MM.1S (cell line): ENCODE measurements around the gene NRG3.

Experiments
- DNase-seq: peaks from one replicate; pipeline ENCODE4 v3.0.0-alpha.2; 2015
- H2AFZ ChIP-seq: fragments of 300-600 bp; sonication (generic); 2 replicates; pipeline ENCODE4 v1.6.0; 2016; ENCODE audit warnings: antibody characterized with exemption, low read length
- H3F3A ChIP-seq: fragments of 300-600 bp; sonication (generic); 2 replicates; pipeline ENCODE4 v1.6.1; 2016; ENCODE audit warnings: mild to moderate bottlenecking, antibody characterized with exemption, low read length, moderate library complexity, mixed read lengths; ENCODE audit not compliant: insufficient read depth
- H3K27ac ChIP-seq: fragments of 300-600 bp; sonication (generic); 2 replicates; pipeline ENCODE4 v1.5.1; 2016; ENCODE audit warnings: mild to moderate bottlenecking, low read length
- H3K27me3 ChIP-seq: fragments of 300-600 bp; sonication (generic); replicated peaks from 2 replicates; pipeline ENCODE4 v1.6.0; 2016; ENCODE audit warnings: low read length; ENCODE audit not compliant: insufficient read depth
- H3K36me3 ChIP-seq: fragments of 300-600 bp; sonication (generic); replicated peaks from 2 replicates; pipeline ENCODE4 v1.6.1; 2016; ENCODE audit warnings: mild to moderate bottlenecking, low read length, mixed read lengths; ENCODE audit not compliant: insufficient read depth
- H3K4me1 ChIP-seq: fragments of 300-600 bp; sonication (generic); 2 replicates; pipeline ENCODE4 v1.6.1; 2016; ENCODE audit warnings: low read length, mixed read lengths
- H3K4me2 ChIP-seq: fragments of 300-600 bp; sonication (generic); 2 replicates; pipeline ENCODE4 v1.6.0; 2016; ENCODE audit warnings: low read depth, low read length
- H3K4me3 ChIP-seq: fragments of 300-600 bp; sonication (generic); 2 replicates; pipeline ENCODE4 v1.5.1; 2016; ENCODE audit warnings: low read length, mixed read lengths
- H3K79me2 ChIP-seq: fragments of 300-600 bp; sonication (generic); 2 replicates; pipeline ENCODE4 v1.6.1; 2016; ENCODE audit warnings: mixed run types, low read length, mixed read lengths
- H3K9ac ChIP-seq: fragments of 300-600 bp; sonication (generic); 2 replicates; pipeline ENCODE4 v1.6.1; 2016; ENCODE audit warnings: low read length, mixed read lengths
- H3K9me2 ChIP-seq: fragments of 300-600 bp; sonication (generic); replicated peaks from 2 replicates; pipeline ENCODE4 v1.6.1; 2016; ENCODE audit warnings: mild to moderate bottlenecking, low read length, mixed read lengths; ENCODE audit not compliant: insufficient read depth
- H3K9me3 ChIP-seq: fragments of 300-600 bp; sonication (generic); replicated peaks from 2 replicates; pipeline ENCODE4 v1.6.1; 2016; ENCODE audit warnings: mild to moderate bottlenecking, low read length, mixed read lengths; ENCODE audit not compliant: insufficient read depth
- H4K20me1 ChIP-seq: fragments of 300-600 bp; sonication (generic); 2 replicates; pipeline ENCODE4 v1.6.1; 2016; ENCODE audit warnings: mild to moderate bottlenecking, low read length, moderate library complexity, mixed read lengths; ENCODE audit not compliant: insufficient read depth
- CTCF ChIP-seq: fragments of 300-600 bp; sonication (generic); IDR thresholded peaks from 2 replicates; pipeline ENCODE4 v1.5.1; 2016; ENCODE audit warnings: antibody characterized with exemption, low read length, mixed read lengths
- EZH2 ChIP-seq: fragments of 300-600 bp; sonication (generic); optimal IDR thresholded peaks from 2 replicates; pipeline ENCODE3; 2017; ENCODE audit warnings: low read depth, mild to moderate bottlenecking, antibody characterized with exemption, low read length, mixed read lengths
- EZH2phosphoT487 ChIP-seq: fragments of 300-600 bp; sonication (generic); IDR thresholded peaks from 2 replicates; pipeline ENCODE4 v1.6.1; 2018; ENCODE audit warnings: antibody characterized with exemption, low read length

The NRG3 gene

GRCh38 chr10:82643601-82644000 is 768.6 kb downstream of the NRG3 start:
- no peaks in the 10 kb centered on the region for H3K9me3 ChIP-seq
- H3K9ac ChIP-seq, result no peak overlapping the region
- no peaks in the 10 kb centered on the region for H3K27me3 ChIP-seq
- H3K4me3 ChIP-seq, result no peak overlapping the region
- no peak overlapping the region for H3K4me2 ChIP-seq
- H3K27ac ChIP-seq, result no peak overlapping the region
- no peaks in the 10 kb centered on the region for H3K36me3 ChIP-seq
- H3F3A ChIP-seq, result no peaks in the 10 kb centered on the region
- no peaks in the 10 kb centered on the region for H3K4me1 ChIP-seq
- no peak overlapping the region for H2AFZ ChIP-seq
- H3K79me2 ChIP-seq, result no peaks in the 10 kb centered on the region
- DNase-seq, result no peak
- TF ChIP-seq CTCF (no peak), EZH2 (no peak), EZH2phosphoT487 (no peak)
- H3K9me2 ChIP-seq, result no peaks in the 10 kb centered on the region
- no peaks in the 10 kb centered on the region for H4K20me1 ChIP-seq

- H2AFZ ChIP-seq, result no peak overlapping the region
- no peak overlapping the region for H3K27ac ChIP-seq
- no peaks in the 10 kb centered on the region for H3K36me3 ChIP-seq
- H4K20me1 ChIP-seq, result no peaks in the 10 kb centered on the region
- H3K4me1 ChIP-seq, result no peaks in the 10 kb centered on the region
- H3K9me2 ChIP-seq, result no peaks in the 10 kb centered on the region
- H3K9me3 ChIP-seq, result no peaks in the 10 kb centered on the region
- H3F3A ChIP-seq, result no peaks in the 10 kb centered on the region
- TF ChIP-seq CTCF, result no peak
- TF ChIP-seq EZH2, result no peak
- no peak for TF ChIP-seq EZH2phosphoT487
- no peak for DNase-seq
- no peak overlapping the region for H3K4me3 ChIP-seq
- H3K79me2 ChIP-seq, result no peaks in the 10 kb centered on the region
- no peak overlapping the region for H3K9ac ChIP-seq
- H3K27me3 ChIP-seq, result no peaks in the 10 kb centered on the region
- H3K4me2 ChIP-seq, result no peak overlapping the region
Observed at GRCh38 chr10:82645221-82645620, 770.2 kb downstream of the NRG3 start.

GRCh38 chr10:82653244-82654155 is 778.5 kb downstream of the NRG3 start:
- H4K20me1 ChIP-seq, result no peaks in the 10 kb centered on the region
- no peaks in the 10 kb centered on the region for H3K4me1 ChIP-seq
- H3K36me3 ChIP-seq, result no peaks in the 10 kb centered on the region
- no peaks in the 10 kb centered on the region for H3K79me2 ChIP-seq
- H3K9me3 ChIP-seq, result no peaks in the 10 kb centered on the region
- no peak overlapping the region for H3K27ac ChIP-seq
- no peaks in the 10 kb centered on the region for H3K9me2 ChIP-seq
- no peak overlapping the region for H2AFZ ChIP-seq
- no peak overlapping the region for H3K4me2 ChIP-seq
- DNase-seq, result no peak
- TF ChIP-seq EZH2phosphoT487, result no peak
- TF ChIP-seq EZH2, result no peak
- no peak for TF ChIP-seq CTCF
- no peaks in the 10 kb centered on the region for H3K27me3 ChIP-seq
- no peaks in the 10 kb centered on the region for H3F3A ChIP-seq
- no peak overlapping the region for H3K4me3 ChIP-seq
- H3K9ac ChIP-seq, result no peak overlapping the region
